Astrocyte (in vitro differentiated cells and primary cell): ENCODE measurements around the gene KCNA4. TPM values are rescaled to one million over a fixed set of nuclear protein-coding genes. Genes with fewer than 3 reads are reported as not detected.
"Not testable (repeated sequence)": the region's sequence is repeated elsewhere in the genome, so short reads cannot be mapped to it uniquely, and the experiment has no call there.

Experiments used
- DNase-seq: peaks from one replicate; pipeline ENCODE4 v3.0.0-alpha.2; 2010; ENCODE audit warnings: low read depth
- FAIRE-seq: peaks from 2 replicates; lab custom pipeline; 2011; peaks lifted over from hg19 to GRCh38; lab: Jason Lieb, UNC
- H2AFZ ChIP-seq: 2 replicates; pipeline ENCODE4 v1.6.0; 2012; ENCODE audit warnings: low read depth, low read length, inconsistent platforms
- H3K27ac ChIP-seq: 2 replicates; pipeline ENCODE4 v1.5.1; 2011; ENCODE audit warnings: low read depth, low read length, inconsistent platforms
- H3K27me3 ChIP-seq: 2 replicates; pipeline ENCODE4 v1.6.0; 2011; ENCODE audit warnings: low read length, inconsistent platforms; ENCODE audit not compliant: insufficient read depth
- H3K36me3 ChIP-seq: 2 replicates; pipeline ENCODE4 v1.5.1; 2011; ENCODE audit warnings: low read length, inconsistent platforms; ENCODE audit not compliant: insufficient read depth
- H3K4me1 ChIP-seq: 2 replicates; pipeline ENCODE4 v1.5.1; 2011; ENCODE audit warnings: low read length, inconsistent platforms; ENCODE audit not compliant: insufficient read depth
- H3K4me2 ChIP-seq: 2 replicates; pipeline ENCODE4 v1.6.0; 2012; ENCODE audit warnings: low read length, inconsistent platforms
- H3K4me3 ChIP-seq: 2 replicates; pipeline ENCODE4 v1.5.1; 2011; ENCODE audit warnings: low read depth, mild to moderate bottlenecking, low read length, inconsistent platforms; ENCODE audit not compliant: insufficient read depth
- H3K79me2 ChIP-seq: 2 replicates; pipeline ENCODE4 v1.6.0; 2012; ENCODE audit warnings: mild to moderate bottlenecking, low read length, inconsistent platforms; ENCODE audit not compliant: insufficient read depth
- H3K9ac ChIP-seq: 2 replicates; pipeline ENCODE4 v1.6.0; 2012; ENCODE audit warnings: mild to moderate bottlenecking, low read length, inconsistent platforms
- H3K9me3 ChIP-seq: 2 replicates; pipeline ENCODE4 v1.5.1; 2012; ENCODE audit warnings: low read depth, mild to moderate bottlenecking, low read length, inconsistent platforms; ENCODE audit not compliant: insufficient read depth
- H4K20me1 ChIP-seq: 2 replicates; pipeline ENCODE4 v1.6.0; 2012; ENCODE audit warnings: low read length, inconsistent platforms; ENCODE audit not compliant: insufficient read depth
- H3K27ac Mint-ChIP-seq: one replicate; pipeline ENCODE4 v1.8.0; 2021; ENCODE audit warnings: mild to moderate bottlenecking, mixed read lengths; ENCODE audit not compliant: unreplicated experiment
- H3K27me3 Mint-ChIP-seq: one replicate; pipeline ENCODE4 v1.8.0; 2021; ENCODE audit warnings: low read depth, mixed read lengths; ENCODE audit not compliant: unreplicated experiment
- H3K36me3 Mint-ChIP-seq: one replicate; pipeline ENCODE4 v1.8.0; 2021; ENCODE audit warnings: low read depth, mixed read lengths; ENCODE audit not compliant: unreplicated experiment
- H3K4me1 Mint-ChIP-seq: one replicate; pipeline ENCODE4 v1.8.0; 2021; ENCODE audit warnings: low read depth, mixed read lengths; ENCODE audit not compliant: unreplicated experiment
- H3K4me3 Mint-ChIP-seq: one replicate; pipeline ENCODE4 v1.8.0; 2021; ENCODE audit warnings: mild to moderate bottlenecking, moderate library complexity, mixed read lengths; ENCODE audit not compliant: unreplicated experiment
- H3K9me3 Mint-ChIP-seq: one replicate; pipeline ENCODE4 v1.8.0; 2021; ENCODE audit warnings: mild to moderate bottlenecking, mixed read lengths; ENCODE audit not compliant: unreplicated experiment
- EZH2 ChIP-seq: IDR thresholded peaks from 2 replicates; pipeline ENCODE4 v1.6.1; 2012; ENCODE audit warnings: mild to moderate bottlenecking, low read length, inconsistent platforms; ENCODE audit not compliant: insufficient read depth
- total RNA-seq: library from RNA; stranded (reverse); gene quantifications from 2 replicates; pipeline ENCODE4 v1.2.1, GENCODE V29; 2021
- TF ChIP-seq, protein P1 (sequence below): IDR thresholded peaks from 2 replicates; pipeline ENCODE4 v1.5.1; 2011; ENCODE audit warnings: low read depth, mild to moderate bottlenecking, inconsistent platforms, low read length, moderate library complexity; ENCODE audit not compliant: insufficient read depth

The KCNA4 gene
- total RNA-seq, 1 donor from 2014 or later = not detected

DNA sequence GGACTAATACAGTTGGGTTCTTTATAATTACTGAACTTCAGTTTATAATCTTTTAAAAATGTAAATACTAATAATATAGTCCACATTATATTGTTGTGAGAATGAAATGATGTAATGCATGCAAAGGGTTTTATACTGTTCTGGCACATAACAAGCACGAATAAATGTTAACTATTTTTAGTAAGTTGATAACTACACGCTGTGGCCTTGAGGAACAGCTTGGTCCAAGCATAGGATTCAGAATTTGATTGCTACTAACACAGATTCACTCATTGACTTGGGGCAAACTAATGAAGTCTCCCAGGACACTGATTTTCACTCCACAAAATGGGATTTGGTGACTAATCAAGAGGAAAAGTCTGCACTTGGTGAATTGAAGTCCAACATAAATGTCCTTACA, 38.3 kb downstream of the KCNA4 start:
- Mint-ChIP-seq H3K9me3 (no peaks in the 10 kb centered on the region), H3K27ac (no peak overlapping the region), H3K4me3 (no peak overlapping the region), H3K4me1 (no peaks in the 10 kb centered on the region), H3K27me3 (peaks cover 2% of the 10 kb centered on the region), H3K36me3 (no peaks in the 10 kb centered on the region)
- Histone ChIP-seq H3K79me2 (no peaks in the 10 kb centered on the region), H3K9me3 (no peaks in the 10 kb centered on the region), H4K20me1 (no peaks in the 10 kb centered on the region), H3K4me1 (no peaks in the 10 kb centered on the region), H3K27ac (no peak overlapping the region), H3K4me3 (no peak overlapping the region), H3K9ac (no peak overlapping the region), H3K27me3 (no peaks in the 10 kb centered on the region), H3K36me3 (no peaks in the 10 kb centered on the region), H2AFZ (no peak overlapping the region), H3K4me2 (no peak overlapping the region)
- DNase-seq = no peak
- no peak for FAIRE-seq
- TF ChIP-seq EZH2 = no peak
- TF ChIP-seq, protein P1, sequence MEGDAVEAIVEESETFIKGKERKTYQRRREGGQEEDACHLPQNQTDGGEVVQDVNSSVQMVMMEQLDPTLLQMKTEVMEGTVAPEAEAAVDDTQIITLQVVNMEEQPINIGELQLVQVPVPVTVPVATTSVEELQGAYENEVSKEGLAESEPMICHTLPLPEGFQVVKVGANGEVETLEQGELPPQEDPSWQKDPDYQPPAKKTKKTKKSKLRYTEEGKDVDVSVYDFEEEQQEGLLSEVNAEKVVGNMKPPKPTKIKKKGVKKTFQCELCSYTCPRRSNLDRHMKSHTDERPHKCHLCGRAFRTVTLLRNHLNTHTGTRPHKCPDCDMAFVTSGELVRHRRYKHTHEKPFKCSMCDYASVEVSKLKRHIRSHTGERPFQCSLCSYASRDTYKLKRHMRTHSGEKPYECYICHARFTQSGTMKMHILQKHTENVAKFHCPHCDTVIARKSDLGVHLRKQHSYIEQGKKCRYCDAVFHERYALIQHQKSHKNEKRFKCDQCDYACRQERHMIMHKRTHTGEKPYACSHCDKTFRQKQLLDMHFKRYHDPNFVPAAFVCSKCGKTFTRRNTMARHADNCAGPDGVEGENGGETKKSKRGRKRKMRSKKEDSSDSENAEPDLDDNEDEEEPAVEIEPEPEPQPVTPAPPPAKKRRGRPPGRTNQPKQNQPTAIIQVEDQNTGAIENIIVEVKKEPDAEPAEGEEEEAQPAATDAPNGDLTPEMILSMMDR = no peak

DNA sequence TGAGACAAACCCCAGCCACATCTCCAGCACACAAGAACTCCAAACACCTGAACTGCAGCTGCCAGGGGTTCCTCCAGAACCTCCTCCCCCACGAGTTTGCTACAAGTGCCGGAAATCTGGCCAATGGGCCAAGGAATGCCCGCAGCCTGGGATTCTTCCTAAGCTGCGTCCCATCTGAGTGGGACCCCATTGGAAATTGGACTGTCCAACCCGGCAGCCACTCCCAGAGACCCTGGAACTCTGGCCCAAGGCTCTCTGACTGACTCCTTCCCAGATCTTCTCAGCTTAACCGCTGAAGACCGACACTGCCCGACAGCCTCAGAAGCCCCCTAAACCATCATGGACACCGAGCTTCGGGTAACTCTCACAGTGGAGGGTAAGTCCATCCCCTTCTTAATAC, 41.2 kb downstream of the KCNA4 start:
- not testable (repeated sequence) for H4K20me1 ChIP-seq, H3K36me3 Mint-ChIP-seq, H3K4me2 ChIP-seq, H3K4me3 ChIP-seq, FAIRE-seq, DNase-seq, H3K27ac ChIP-seq, H2AFZ ChIP-seq, H3K9ac ChIP-seq, H3K4me1 Mint-ChIP-seq, H3K9me3 ChIP-seq, H3K27me3 Mint-ChIP-seq, H3K36me3 ChIP-seq, H3K27ac Mint-ChIP-seq, H3K79me2 ChIP-seq, H3K27me3 ChIP-seq, H3K4me3 Mint-ChIP-seq, H3K9me3 Mint-ChIP-seq, H3K4me1 ChIP-seq

DNA sequence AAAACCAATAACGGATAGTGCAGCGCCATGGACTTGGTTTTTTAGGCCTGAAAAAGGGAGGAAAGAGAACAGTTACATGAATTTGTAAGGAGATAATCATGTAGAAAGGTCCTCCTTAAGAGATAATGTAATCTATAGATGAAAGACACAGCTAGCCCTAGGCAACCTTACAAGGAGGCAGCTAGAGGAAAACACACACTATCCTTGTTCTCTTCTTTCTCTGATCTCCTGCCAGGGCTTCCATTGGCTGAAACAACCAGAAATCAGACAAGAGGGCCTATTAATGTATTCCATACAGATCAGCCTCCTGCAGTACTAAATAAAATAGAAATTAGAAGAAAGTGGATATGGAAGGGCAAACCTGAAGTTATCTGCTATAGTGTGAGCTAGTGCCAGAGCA, 53.0 kb downstream of the KCNA4 start:
- Mint-ChIP-seq H3K4me3 (no peak overlapping the region), H3K9me3 (no peaks in the 10 kb centered on the region), H3K27ac (no peak overlapping the region), H3K36me3 (no peaks in the 10 kb centered on the region), H3K27me3 (peaks cover 2% of the 10 kb centered on the region), H3K4me1 (peaks cover 11% of the 10 kb centered on the region)
- Histone ChIP-seq H3K27ac (no peak overlapping the region), H3K9ac (no peak overlapping the region), H4K20me1 (no peaks in the 10 kb centered on the region), H3K36me3 (no peaks in the 10 kb centered on the region), H3K4me1 (no peaks in the 10 kb centered on the region), H3K4me3 (no peak overlapping the region), H3K27me3 (no peaks in the 10 kb centered on the region), H2AFZ (no peak overlapping the region), H3K4me2 (no peak overlapping the region), H3K9me3 (no peaks in the 10 kb centered on the region), H3K79me2 (no peaks in the 10 kb centered on the region)
- no peak for FAIRE-seq
- no peak for DNase-seq
- no peak for TF ChIP-seq EZH2

DNA sequence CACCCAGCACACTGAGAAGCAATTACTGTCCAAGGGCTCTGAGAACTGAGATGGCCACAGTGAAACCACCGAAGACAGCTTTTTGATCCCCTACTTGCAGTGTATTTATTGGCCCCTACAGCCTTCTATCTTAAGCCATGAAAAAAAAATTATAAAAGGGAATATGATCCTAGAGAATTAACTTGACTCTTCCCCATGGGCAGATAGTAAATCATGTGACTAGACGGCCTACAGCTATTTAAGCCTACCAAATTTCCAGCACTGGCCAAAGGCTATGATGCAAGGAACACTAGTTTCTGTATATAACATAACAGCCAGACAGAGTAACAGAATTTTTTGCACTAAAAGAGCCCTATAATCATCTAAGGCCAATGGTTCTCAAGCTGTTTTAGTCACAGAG, 53.8 kb downstream of the KCNA4 start:
- TF ChIP-seq, protein P1 = no peak
- TF ChIP-seq EZH2 = no peak
- H3K4me1 Mint-ChIP-seq = peaks cover 11% of the 10 kb centered on the region
- H3K36me3 Mint-ChIP-seq = no peaks in the 10 kb centered on the region
- no peak overlapping the region for H3K27ac Mint-ChIP-seq
- Histone ChIP-seq H3K27ac (no peak overlapping the region), H2AFZ (no peak overlapping the region), H3K79me2 (no peaks in the 10 kb centered on the region), H4K20me1 (no peaks in the 10 kb centered on the region), H3K4me3 (no peak overlapping the region), H3K4me1 (no peaks in the 10 kb centered on the region), H3K9ac (no peak overlapping the region), H3K36me3 (no peaks in the 10 kb centered on the region), H3K9me3 (no peaks in the 10 kb centered on the region), H3K27me3 (no peaks in the 10 kb centered on the region), H3K4me2 (no peak overlapping the region)
- H3K27me3 Mint-ChIP-seq = peaks cover 3% of the 10 kb centered on the region
- H3K4me3 Mint-ChIP-seq = no peak overlapping the region
- no peaks in the 10 kb centered on the region for H3K9me3 Mint-ChIP-seq
- no peak for DNase-seq
- FAIRE-seq = no peak
